OCI-LY3 (cell line): ENCODE data around the gene TAPBP.
"Not testable (repeated sequence)": the region's sequence is repeated elsewhere in the genome, so short reads cannot be mapped to it uniquely, and the experiment has no call there.

Experiments used
- H2AFZ ChIP-seq: fragments of 200-600, 300-600 bp; shearing (Covaris generic); 2 replicates; pipeline ENCODE4 v1.6.0; 2014; ENCODE audit warnings: antibody characterized with exemption, low read depth, low read length
- H3K27ac ChIP-seq: fragments of 200-600, 300-600 bp; sonication (generic); 2 replicates; pipeline ENCODE4 v1.5.1; 2014; ENCODE audit warnings: mild to moderate bottlenecking, low read length, moderate library complexity, mixed read lengths
- H3K27me3 ChIP-seq: fragments of 200-600, 300-600 bp; sonication (generic); 2 replicates; pipeline ENCODE4 v1.6.1; 2014; ENCODE audit warnings: low read depth, low read length, mixed read lengths
- H3K36me3 ChIP-seq: fragments of 200-600, 300-600 bp; sonication (generic); replicated peaks from 2 replicates; pipeline ENCODE3; 2014; ENCODE audit warnings: low read depth, low read length, mixed read lengths
- H3K4me1 ChIP-seq: fragments of 300-600, 200-600 bp; sonication (generic); 2 replicates; pipeline ENCODE4 v1.6.1; 2014; ENCODE audit warnings: low read length, mixed read lengths
- H3K4me2 ChIP-seq: fragments of 200-600, 300-600 bp; sonication (generic); 2 replicates; pipeline ENCODE4 v1.6.1; 2014; ENCODE audit warnings: low read length, mixed read lengths
- H3K4me3 ChIP-seq: fragments of 300-600, 200-600 bp; sonication (generic); 2 replicates; pipeline ENCODE4 v1.5.1; 2014; ENCODE audit warnings: antibody characterized with exemption, mild to moderate bottlenecking, low read length, moderate library complexity
- H3K79me2 ChIP-seq: fragments of 300-600, 200-600 bp; shearing (Covaris generic); 2 replicates; pipeline ENCODE4 v1.6.1; 2014; ENCODE audit warnings: mild to moderate bottlenecking, low read length, mixed read lengths
- H3K9ac ChIP-seq: fragments of 300-600, 200-600 bp; shearing (Covaris generic); 2 replicates; pipeline ENCODE4 v1.6.0; 2014; ENCODE audit warnings: mild to moderate bottlenecking, low read length, moderate library complexity
- H3K9me3 ChIP-seq: fragments of 200-600, 300-600 bp; shearing (Covaris generic); 2 replicates; pipeline ENCODE4 v1.6.1; 2014; ENCODE audit warnings: low read length, mixed read lengths; ENCODE audit not compliant: insufficient read depth
- H4K20me1 ChIP-seq: fragments of 200-600, 300-600 bp; sonication (generic); 2 replicates; pipeline ENCODE4 v1.6.1; 2016; ENCODE audit warnings: low read length, mixed read lengths; ENCODE audit not compliant: insufficient read depth
- CTCF ChIP-seq: fragments of 200-600, 300-600 bp; sonication (generic); IDR thresholded peaks from 2 replicates; pipeline ENCODE4 v1.5.1; 2014; ENCODE audit warnings: antibody characterized with exemption, low read length, low read depth
- EZH2phosphoT487 ChIP-seq: fragments of 200-600 bp; shearing (Covaris generic); IDR thresholded peaks from 2 replicates; pipeline ENCODE4 v1.6.1; 2018; ENCODE audit warnings: antibody characterized with exemption, mixed run types, low read depth

TAPBP gene

GRCh38 chr6:33313709-33314514 is at the start of gene TAPBP:
TAPBP (minus strand) TSS chr6:33314078; CDS start chr6:33314041, 37 bp downstream.
- H3K79me2 ChIP-seq, result peaks cover 58% of the 10 kb centered on the region
- peaks cover 20% of the 10 kb centered on the region for H3K36me3 ChIP-seq
- peaks cover 14% of the 10 kb centered on the region for H4K20me1 ChIP-seq
- peaks cover 36% of the 10 kb centered on the region for H3K4me1 ChIP-seq
- peak within 1 kb of the TSS; percentile 99 for H3K9ac ChIP-seq
- peak within 1 kb of the TSS; percentile 98 for H3K27ac ChIP-seq
- peak within 1 kb of the TSS; percentile 95 for H3K4me3 ChIP-seq
- H3K4me2 ChIP-seq, result peak within 1 kb of the TSS; percentile 96
- H3K9me3 ChIP-seq, result no peaks in the 10 kb centered on the region
- TF ChIP-seq CTCF, result no peak
- TF ChIP-seq EZH2phosphoT487, result no peak
- no peaks in the 10 kb centered on the region for H3K27me3 ChIP-seq
- no peak within 1 kb of the TSS for H2AFZ ChIP-seq

GRCh38 chr6:33363486-33363885 is 49.6 kb upstream of the TAPBP start:
- not testable (repeated sequence) for H3K27me3 ChIP-seq, H4K20me1 ChIP-seq, H3K4me2 ChIP-seq, H3K27ac ChIP-seq, H3K4me1 ChIP-seq, H3K9ac ChIP-seq, H3K36me3 ChIP-seq, H3K79me2 ChIP-seq, H3K9me3 ChIP-seq, H2AFZ ChIP-seq, H3K4me3 ChIP-seq

- no peak for TF ChIP-seq EZH2phosphoT487
- TF ChIP-seq CTCF, result no peak
- Histone ChIP-seq H3K4me3 (no peak overlapping the region), H3K9ac (no peak overlapping the region), H3K4me1 (no peaks in the 10 kb centered on the region), H3K4me2 (no peak overlapping the region), H3K79me2 (no peaks in the 10 kb centered on the region), H3K36me3 (no peaks in the 10 kb centered on the region), H2AFZ (no peak overlapping the region), H3K27me3 (no peaks in the 10 kb centered on the region), H3K9me3 (no peaks in the 10 kb centered on the region), H3K27ac (no peak overlapping the region), H4K20me1 (no peaks in the 10 kb centered on the region)
Observed at GRCh38 chr6:33359331-33359730, 45.5 kb upstream of the TAPBP start.

- not testable (repeated sequence) for H3K4me2 ChIP-seq, H3K4me1 ChIP-seq, H3K79me2 ChIP-seq, H3K9ac ChIP-seq, H3K9me3 ChIP-seq, H2AFZ ChIP-seq, H3K4me3 ChIP-seq, H3K27ac ChIP-seq, H3K27me3 ChIP-seq, H3K36me3 ChIP-seq, H4K20me1 ChIP-seq
Observed at GRCh38 chr6:33357160-33357871, 43.4 kb upstream of the TAPBP start.

- Histone ChIP-seq H3K9ac (no peak overlapping the region), H3K79me2 (no peaks in the 10 kb centered on the region), H2AFZ (no peak overlapping the region), H4K20me1 (no peaks in the 10 kb centered on the region), H3K27me3 (no peaks in the 10 kb centered on the region), H3K4me3 (no peak overlapping the region), H3K4me1 (no peaks in the 10 kb centered on the region), H3K9me3 (no peaks in the 10 kb centered on the region), H3K27ac (no peak overlapping the region), H3K4me2 (no peak overlapping the region), H3K36me3 (no peaks in the 10 kb centered on the region)
- TF ChIP-seq CTCF (no peak), EZH2phosphoT487 (no peak)
Observed at GRCh38 chr6:33356295-33356694, 42.4 kb upstream of the TAPBP start.

- not testable (repeated sequence) for H3K36me3 ChIP-seq, H3K4me1 ChIP-seq, H3K4me3 ChIP-seq, H3K9ac ChIP-seq, H3K9me3 ChIP-seq, H4K20me1 ChIP-seq, H2AFZ ChIP-seq, H3K4me2 ChIP-seq, H3K27me3 ChIP-seq, H3K79me2 ChIP-seq, H3K27ac ChIP-seq
Observed at GRCh38 chr6:33355860-33356259, 42.0 kb upstream of the TAPBP start.
